B cell (primary cell): ENCODE data around the gene ABCA9. TPM values are rescaled to one million over a fixed set of nuclear protein-coding genes. Genes with fewer than 3 reads are reported as not detected.
"Not testable (repeated sequence)": the region's sequence is repeated elsewhere in the genome, so short reads cannot be mapped to it uniquely, and the experiment has no call there.

Source experiments
- ATAC-seq: fragments of 200-7000 bp; cut with Tn5 transposase; one replicate; pipeline ENCODE4 v1.10.0; 2021; ENCODE audit warnings: low read depth, mild to moderate bottlenecking, moderate number of reproducible peaks, moderate library complexity
- CTCF ChIA-PET: fragments of 350-600 bp; sonication (Branson Sonifier 250); formaldehyde crosslinking; loops from one replicate; lab custom pipeline; 2021; ENCODE audit warnings: antibody characterized with exemption, inconsistent platforms; lab: Charles Lee
- POLR2A ChIA-PET: fragments of 350-600 bp; sonication (Branson Sonifier 250); formaldehyde crosslinking; loops from one replicate; lab custom pipeline; 2021; ENCODE audit warnings: antibody characterized with exemption; lab: Charles Lee
- DNase-seq: peaks from one replicate; pipeline ENCODE4 v3.0.0; 2013
- H2AFZ ChIP-seq: 2 replicates; pipeline ENCODE4 v1.6.1; 2012; ENCODE audit warnings: mild to moderate bottlenecking, low read depth, low read length; ENCODE audit not compliant: insufficient read depth, poor library complexity, severe bottlenecking
- H3K27ac ChIP-seq, 2 donors: 1 replicate in 1 of 2; 2 replicates in 1 of 2; pipeline ENCODE4 v1.5.1; 2012 to 2013; ENCODE audit warnings: low read length in 2 of 2, mild to moderate bottlenecking in 2 of 2, moderate library complexity in 1 of 2
- H3K27me3 ChIP-seq, 4 experiments: fragments of 200-600 bp in 1 of 4; sonication (generic) in 1 of 4; replicated peaks in 1 of 4; 1 replicate in 2 of 4; 2 replicates in 2 of 4; pipeline versions ENCODE4 v1.6.1 to v1.7.0; 2013 to 2016; ENCODE audit warnings: low read length in 3 of 4, mild to moderate bottlenecking in 2 of 4, mixed read lengths in 1 of 4, moderate library complexity in 1 of 4; ENCODE audit not compliant: insufficient read depth in 4 of 4, control insufficient read depth in 3 of 4; ENCODE audit errors: control extremely low read depth in 1 of 4
- H3K36me3 ChIP-seq, 2 experiments: replicated peaks in 1 of 2; 1 replicate in 1 of 2; 2 replicates in 1 of 2; pipeline versions ENCODE4 v1.6.1 to v1.7.1; 2013; ENCODE audit warnings: low read length in 1 of 2; ENCODE audit not compliant: insufficient read depth in 2 of 2, control insufficient read depth in 1 of 2; ENCODE audit errors: control extremely low read depth in 1 of 2, extremely low read depth in 1 of 2
- H3K4me1 ChIP-seq, 2 donors: fragments of 200-600 bp in 1 of 2; sonication (generic) in 1 of 2; 1 replicate in 1 of 2; 2 replicates in 1 of 2; pipeline versions ENCODE4 v1.5.1 to v1.6.1; 2013 to 2017; ENCODE audit warnings: low read length in 2 of 2; ENCODE audit not compliant: control insufficient read depth in 2 of 2, insufficient read depth in 2 of 2
- H3K4me2 ChIP-seq: replicated peaks from 2 replicates; pipeline ENCODE3; 2012; ENCODE audit warnings: mild to moderate bottlenecking, low read depth, low read length; ENCODE audit not compliant: poor library complexity, severe bottlenecking
- H3K4me3 ChIP-seq, 5 experiments: fragments of 200-600 bp in 1 of 5; sonication (generic) in 1 of 5; 1 replicate in 3 of 5; 2 replicates in 2 of 5; pipeline versions ENCODE4 v1.5.1 to v1.7.0; 2011 to 2016; ENCODE audit warnings: low read length in 4 of 5, mild to moderate bottlenecking in 4 of 5, low read depth in 2 of 5, control low read depth in 1 of 5, moderate library complexity in 1 of 5; ENCODE audit not compliant: insufficient read depth in 1 of 5; ENCODE audit errors: control extremely low read depth in 1 of 5, extremely low read depth in 1 of 5
- H3K79me2 ChIP-seq: fragments of 200-600 bp; sonication (generic); one replicate; pipeline ENCODE4 v1.6.0; 2016; ENCODE audit warnings: low read length; ENCODE audit not compliant: control insufficient read depth, insufficient read depth
- H3K9ac ChIP-seq: fragments of 200-600 bp; sonication (generic); 2 replicates; pipeline ENCODE4 v1.6.1; 2017; ENCODE audit warnings: mild to moderate bottlenecking, low read length, moderate library complexity
- H3K9me3 ChIP-seq, 3 donors: one replicate each; pipeline versions ENCODE4 v1.6.1 to v1.7.1; 2013; ENCODE audit warnings: low read length in 2 of 3; ENCODE audit not compliant: control insufficient read depth in 2 of 3, insufficient read depth in 1 of 3; ENCODE audit errors: control extremely low read depth in 1 of 3
- H4K20me1 ChIP-seq: 2 replicates; pipeline ENCODE4 v1.6.0; 2012; ENCODE audit warnings: mild to moderate bottlenecking, low read length; ENCODE audit not compliant: insufficient read depth, control insufficient read depth, poor library complexity, severe bottlenecking
- H3K27ac Mint-ChIP-seq: one replicate; pipeline ENCODE4 v1.8.0; 2021; ENCODE audit warnings: mixed read lengths
- H3K27me3 Mint-ChIP-seq: one replicate; pipeline ENCODE4 v1.8.0; 2021; ENCODE audit warnings: mixed read lengths
- H3K4me1 Mint-ChIP-seq: one replicate; pipeline ENCODE4 v1.8.0; 2021; ENCODE audit warnings: mixed read lengths
- H3K4me3 Mint-ChIP-seq: one replicate; pipeline ENCODE4 v1.8.0; 2021; ENCODE audit warnings: mixed read lengths
- H3K9me3 Mint-ChIP-seq: one replicate; pipeline ENCODE4 v1.8.0; 2022; ENCODE audit warnings: mixed read lengths; ENCODE audit not compliant: insufficient read depth
- EZH2 ChIP-seq: IDR thresholded peaks from 2 replicates; pipeline ENCODE4 v1.6.1; 2012; ENCODE audit warnings: borderline replicate concordance, low read depth, mild to moderate bottlenecking, moderate library complexity, low read length; ENCODE audit not compliant: insufficient read depth, poor library complexity, severe bottlenecking
- whole genome bisulfite sequencing: methylation state at CpG from one replicate; pipeline ENCODE4 v1.1.5; 2013; ENCODE audit warnings: missing lambda C conversion rate; ENCODE audit not compliant: insufficient coverage; 5-methylcytosine and 5-hydroxymethylcytosine counted together
- intact Hi-C: fragments of 100-400 bp; cut with micrococcal nuclease; formaldehyde crosslinking; loops from one replicate; pipeline ENCODE4 v1.10.0; 2022
- polyA plus RNA-seq: library from polyadenylated mRNA; depleted of rRNA; stranded (reverse); fragments of >200 nt; gene quantifications from 2 replicates; pipeline ENCODE4 v1.2.3, GENCODE V29; 2012
- total RNA-seq, 2 donors: library from RNA; stranded (reverse); fragments of 120-200 nt in 1 of 2; gene quantifications; 1 replicate in 1 of 2; 2 replicates in 1 of 2; pipeline versions ENCODE4 v1.2.3 to v1.2.4, GENCODE V29; 2013 to 2022
- TF ChIP-seq, protein P1 (sequence below): fragments of 200-600 bp; IDR thresholded peaks from one replicate; pipeline ENCODE4 v1.8.0; 2022; ENCODE audit warnings: antibody characterized with exemption, mild to moderate bottlenecking

Gene ABCA9
- total and polyA plus RNA-seq, 2 donors (not counting 1 experiment from before 2014, with no cell fraction given) = 0.06 to 0.91 TPM

DNA sequence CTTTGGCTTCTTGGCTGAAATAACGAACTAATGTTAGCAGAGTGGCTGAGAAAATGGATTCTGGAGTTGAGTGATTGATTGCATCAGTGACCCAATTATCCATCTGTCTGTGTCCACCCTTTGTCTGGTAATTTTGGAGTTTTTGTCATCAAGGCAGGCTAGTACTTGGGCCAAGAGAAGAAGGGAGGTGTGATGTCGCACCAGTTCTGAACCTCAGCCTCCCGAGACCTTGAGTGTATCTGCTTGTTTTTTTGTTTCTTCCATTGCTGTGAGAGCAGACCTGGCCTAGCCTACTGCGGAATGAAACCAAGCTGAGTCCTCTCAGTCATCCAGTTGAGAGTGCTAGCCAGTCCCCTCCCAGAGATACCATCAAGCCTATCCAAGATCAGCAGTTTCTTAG, 110.0 kb downstream of the ABCA9 start:
- no peak overlapping the region for H3K4me2 ChIP-seq
- 94% methylated on average over 4 of the region's 4 CpGs for WGBS

DNA sequence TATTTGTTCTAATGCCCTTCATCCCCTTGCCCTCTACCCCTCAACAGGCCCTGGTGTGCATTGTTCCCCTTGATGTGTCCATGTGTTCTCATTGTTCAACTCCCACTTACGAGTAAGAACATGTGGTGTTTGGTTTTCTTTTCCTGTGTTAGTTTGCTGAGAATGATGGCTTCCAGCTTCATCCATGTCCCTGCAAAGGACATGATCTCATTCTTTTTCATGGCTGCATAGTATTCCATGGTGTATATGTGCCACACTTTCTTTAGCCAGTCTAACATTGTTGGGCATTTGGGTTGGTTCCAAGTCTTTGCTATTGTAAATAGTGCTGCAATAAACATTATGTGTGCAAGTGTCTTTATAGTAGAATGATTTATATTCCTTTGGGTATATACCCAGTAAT, 112.9 kb downstream of the ABCA9 start:
- H3K79me2 ChIP-seq, ATAC-seq, H3K27me3 ChIP-seq, H3K4me1 ChIP-seq, intact Hi-C loops, H3K4me1 Mint-ChIP-seq, H3K4me3 Mint-ChIP-seq, H4K20me1 ChIP-seq, H3K27ac ChIP-seq, POLR2A ChIA-PET, DNase-seq, H3K9me3 Mint-ChIP-seq, H3K9ac ChIP-seq, H3K36me3 ChIP-seq, H3K4me2 ChIP-seq, H3K9me3 ChIP-seq, H3K27ac Mint-ChIP-seq, H2AFZ ChIP-seq, H3K27me3 Mint-ChIP-seq, H3K4me3 ChIP-seq, CTCF ChIA-PET: not testable (repeated sequence)
- WGBS = no CpG with 5 or more reads among the region's 1 CpG

More for the DNA sequence above, 110.0 kb downstream of the ABCA9 start:
- Histone ChIP-seq H3K79me2 (no peaks in the 10 kb centered on the region), H3K4me1 (no peaks in the 10 kb centered on the region), H3K27ac (no peak overlapping the region), H4K20me1 (no peaks in the 10 kb centered on the region), H3K9ac (no peak overlapping the region), H2AFZ (no peak overlapping the region), H3K36me3 (no peaks in the 10 kb centered on the region), H3K27me3 (peaks cover 0 to 4% (median 0%) of the 10 kb centered on the region in 4 experiments), H3K9me3 (no peaks in the 10 kb centered on the region), H3K4me3 (no peak overlapping the region)
- Mint-ChIP-seq H3K4me3 (no peak overlapping the region), H3K4me1 (no peaks in the 10 kb centered on the region), H3K9me3 (no peaks in the 10 kb centered on the region), H3K27me3 (peaks cover 3% of the 10 kb centered on the region), H3K27ac (no peak overlapping the region)
- intact Hi-C loops = no loop called here
- ChIA-PET CTCF (no interaction called here), POLR2A (no interaction called here)
- ATAC-seq (no peak), DNase-seq (no peak)
- TF ChIP-seq, protein P1, sequence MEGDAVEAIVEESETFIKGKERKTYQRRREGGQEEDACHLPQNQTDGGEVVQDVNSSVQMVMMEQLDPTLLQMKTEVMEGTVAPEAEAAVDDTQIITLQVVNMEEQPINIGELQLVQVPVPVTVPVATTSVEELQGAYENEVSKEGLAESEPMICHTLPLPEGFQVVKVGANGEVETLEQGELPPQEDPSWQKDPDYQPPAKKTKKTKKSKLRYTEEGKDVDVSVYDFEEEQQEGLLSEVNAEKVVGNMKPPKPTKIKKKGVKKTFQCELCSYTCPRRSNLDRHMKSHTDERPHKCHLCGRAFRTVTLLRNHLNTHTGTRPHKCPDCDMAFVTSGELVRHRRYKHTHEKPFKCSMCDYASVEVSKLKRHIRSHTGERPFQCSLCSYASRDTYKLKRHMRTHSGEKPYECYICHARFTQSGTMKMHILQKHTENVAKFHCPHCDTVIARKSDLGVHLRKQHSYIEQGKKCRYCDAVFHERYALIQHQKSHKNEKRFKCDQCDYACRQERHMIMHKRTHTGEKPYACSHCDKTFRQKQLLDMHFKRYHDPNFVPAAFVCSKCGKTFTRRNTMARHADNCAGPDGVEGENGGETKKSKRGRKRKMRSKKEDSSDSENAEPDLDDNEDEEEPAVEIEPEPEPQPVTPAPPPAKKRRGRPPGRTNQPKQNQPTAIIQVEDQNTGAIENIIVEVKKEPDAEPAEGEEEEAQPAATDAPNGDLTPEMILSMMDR = no peak
- no peak for TF ChIP-seq EZH2
